Stimulated activated CD8-positive, alpha-beta memory T cell treated with anti-CD3 and anti-CD28 coated beads, Interleukin-7, amount 100 ng/mL, for 24 hours (primary cell): Measurements from ENCODE around the gene BRWD1.
"Not testable (repeated sequence)": the region's sequence is repeated elsewhere in the genome, so short reads cannot be mapped to it uniquely, and the experiment has no call there.

Experiments used
- DNase-seq: peaks from one replicate; pipeline ENCODE4 v3.0.0-alpha.2; 2020; ENCODE audit warnings: low read depth

Gene BRWD1

DNA sequence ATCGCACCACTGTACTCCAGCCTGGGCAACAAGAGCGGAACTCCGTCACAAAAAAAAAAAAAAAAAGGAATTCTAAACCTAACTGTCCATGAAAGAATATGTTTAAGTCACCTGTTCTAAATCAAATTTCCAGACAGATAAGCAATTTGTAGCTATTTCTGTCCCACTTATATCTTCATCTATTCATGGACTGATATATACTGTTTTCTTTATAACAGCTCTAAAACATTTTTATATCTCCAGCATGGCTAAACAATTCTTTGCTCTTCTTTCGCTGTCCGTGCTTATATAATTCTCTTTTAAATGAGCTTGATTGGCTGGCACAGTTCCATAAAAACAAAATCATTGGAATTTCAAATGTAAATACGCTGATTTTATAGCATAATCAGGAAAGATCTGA is 30.5 kb downstream of the BRWD1 start:
- no peak for DNase-seq

- DNase-seq: no peak
Measured at GRCh38 chr21:39281853-39282252, 31.6 kb downstream of the BRWD1 start.

DNA sequence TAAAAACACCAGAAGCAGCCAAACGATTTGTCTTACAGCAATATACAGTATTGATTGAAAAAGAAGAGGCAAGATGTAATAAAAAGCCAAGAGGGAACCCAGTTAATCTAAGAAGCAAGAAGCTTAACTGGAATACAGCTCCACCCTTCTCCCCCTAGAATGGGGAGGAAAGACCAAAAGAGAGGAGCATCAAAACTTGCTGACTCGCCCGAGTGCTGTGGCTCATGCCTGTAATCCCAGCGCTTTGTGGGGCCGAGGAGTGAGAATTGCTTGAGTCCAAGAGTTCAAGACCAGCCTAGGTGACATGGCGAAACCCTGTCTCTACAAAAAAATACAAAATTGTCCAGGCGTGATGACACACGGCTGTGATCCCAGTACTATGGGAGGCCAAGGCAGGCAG is 32.2 kb downstream of the BRWD1 start:
- DNase-seq: no peak

DNA sequence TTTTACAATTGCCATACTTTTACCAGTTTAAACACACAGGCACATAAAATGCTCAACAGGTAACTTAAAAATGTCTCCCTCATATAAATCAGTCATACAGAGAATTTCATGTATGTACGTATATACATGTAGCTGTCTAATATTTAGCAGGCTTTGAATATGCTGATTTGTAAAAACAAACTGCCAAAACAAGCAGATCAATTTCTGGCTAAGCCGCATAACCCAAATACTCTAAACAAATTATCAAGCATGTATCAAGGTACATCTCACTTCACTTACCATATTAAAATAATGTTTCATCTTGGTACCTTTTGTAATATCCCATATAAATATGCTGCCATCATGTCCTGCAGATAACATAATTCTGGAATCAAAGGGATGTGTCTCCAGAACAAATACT is 43.8 kb downstream of the BRWD1 start:
- DNase-seq: no peak

GRCh38 chr21:39265603-39266002 is 47.8 kb downstream of the BRWD1 start:
- no peak for DNase-seq

DNA sequence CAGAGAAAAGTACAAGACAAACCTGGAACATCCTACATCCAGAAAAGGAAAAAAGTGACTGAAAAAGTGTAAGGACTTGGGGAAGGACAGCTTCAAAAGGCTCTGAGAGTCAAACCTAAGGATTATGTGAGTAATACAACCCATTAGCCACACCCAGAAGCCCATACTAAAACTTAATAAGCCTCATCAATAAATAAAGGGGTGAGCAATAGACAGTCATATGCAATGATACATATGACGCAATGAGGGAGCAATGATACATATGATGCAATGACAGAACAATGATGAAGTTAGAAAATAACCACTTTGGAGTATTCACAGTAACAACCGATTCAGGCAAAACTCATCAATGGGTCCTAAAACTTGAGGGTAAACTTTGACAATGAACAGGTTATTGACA is 50.1 kb downstream of the BRWD1 start:
- DNase-seq: no peak

- DNase-seq: no peak
Measured at GRCh38 chr21:39258207-39258606, 55.2 kb downstream of the BRWD1 start.

DNA sequence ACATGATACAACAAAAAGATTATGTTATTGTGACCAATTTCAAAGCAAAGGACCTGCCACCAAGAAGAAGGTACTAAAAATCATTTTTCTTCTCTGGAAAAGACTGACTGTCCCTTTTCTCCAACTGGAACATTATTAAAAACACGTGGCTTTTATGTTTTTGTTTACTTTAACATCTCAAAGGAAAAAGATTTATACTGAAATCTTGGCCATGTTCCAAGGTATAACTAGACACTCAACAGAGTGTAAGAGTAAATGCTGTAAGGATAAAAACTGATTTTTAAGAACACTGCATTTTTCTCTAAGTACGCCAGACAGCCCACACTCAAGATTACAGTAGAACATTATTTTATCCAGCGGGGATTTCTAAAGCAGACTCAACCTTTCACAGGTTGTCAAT is 62.1 kb downstream of the BRWD1 start:
- no peak for DNase-seq

- DNase-seq: no peak
Measured at GRCh38 chr21:39238275-39238674, 75.2 kb downstream of the BRWD1 start.

DNA sequence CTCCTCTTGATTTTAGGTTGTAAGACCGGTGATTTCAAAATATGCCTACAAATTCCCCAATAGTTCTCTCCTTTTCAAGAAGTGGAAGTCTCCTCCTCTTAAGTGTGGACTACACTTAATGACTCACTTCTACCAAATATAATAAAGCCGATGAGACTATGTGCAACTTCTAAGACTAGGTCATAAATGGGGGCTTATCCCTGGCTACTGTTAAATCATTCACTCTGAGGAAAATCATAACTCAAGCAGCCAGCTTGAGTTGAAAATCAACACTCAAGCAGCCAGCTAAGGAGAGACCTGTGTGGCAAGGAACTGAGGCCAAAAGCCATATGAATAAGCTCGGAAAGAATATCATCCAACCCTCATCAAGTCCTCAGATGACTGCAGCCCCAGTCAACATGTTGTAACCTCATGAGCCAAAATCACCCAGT is 80.6 kb downstream of the BRWD1 start:
- DNase-seq: no peak

DNA sequence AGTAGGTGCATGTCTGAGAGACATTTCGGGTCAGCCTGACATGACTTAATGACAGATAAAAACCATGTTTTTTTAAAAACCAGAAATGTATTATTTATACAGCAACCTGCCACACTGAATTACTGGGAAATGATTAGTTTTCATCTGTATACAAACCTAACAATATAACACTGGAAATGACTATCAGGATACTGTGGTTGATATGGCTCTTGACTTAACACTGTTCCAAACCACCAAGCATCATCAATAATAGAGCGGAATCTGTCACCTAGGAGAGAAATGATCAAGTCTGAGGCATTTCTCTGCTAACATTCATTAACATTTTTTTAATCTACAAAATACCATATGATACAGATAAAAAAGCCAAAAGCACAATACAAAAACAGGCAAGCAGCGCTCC is 88.5 kb downstream of the BRWD1 start:
- no peak for DNase-seq

DNA sequence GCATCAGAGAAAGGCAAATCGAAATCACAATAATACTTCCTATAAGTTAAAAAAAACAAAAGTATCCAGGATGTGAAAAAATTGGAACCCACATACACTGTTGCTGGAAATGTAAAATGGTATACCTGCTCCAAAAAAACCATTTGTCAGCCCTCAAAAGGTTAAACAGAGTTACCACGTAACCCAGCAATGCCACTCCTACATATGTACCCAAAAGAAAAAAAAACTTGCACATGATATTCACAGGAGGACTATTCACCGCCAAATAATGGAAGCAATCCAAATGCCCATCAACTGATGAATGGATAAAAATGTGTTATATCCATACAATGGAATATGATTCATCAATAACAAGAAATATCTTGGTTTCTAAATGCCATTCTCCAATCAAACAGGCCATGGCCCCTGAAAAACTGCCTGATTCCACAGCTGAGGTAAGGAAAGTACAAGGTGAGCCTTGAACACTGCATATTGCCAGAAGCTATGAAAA is 91.4 kb downstream of the BRWD1 start:
- DNase-seq: no peak

- DNase-seq: no peak
Measured at GRCh38 chr21:39221282-39221996, 92.0 kb downstream of the BRWD1 start.

- not testable (repeated sequence) for DNase-seq
Measured at GRCh38 chr21:39220875-39221274, 92.6 kb downstream of the BRWD1 start.

DNA sequence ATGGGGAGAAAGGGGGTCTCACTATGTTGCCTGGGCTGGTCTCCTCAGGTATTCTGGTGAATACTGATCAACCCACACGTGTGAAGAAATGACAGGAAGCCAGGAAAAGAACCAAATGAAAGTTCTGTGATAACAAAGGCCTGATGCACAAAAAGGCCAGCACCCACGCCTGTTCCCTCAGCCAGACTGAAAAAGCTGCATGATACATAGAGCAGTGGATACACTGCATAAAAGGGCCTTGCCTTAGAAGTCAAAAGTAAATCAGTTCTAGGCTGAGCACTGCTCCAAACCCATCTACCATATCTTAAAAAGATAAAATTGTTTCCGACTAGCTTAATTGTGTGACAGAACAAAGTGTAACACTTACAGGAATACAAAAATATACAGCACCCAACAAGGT is 93.3 kb downstream of the BRWD1 start:
- DNase-seq: no peak

GRCh38 chr21:39218082-39218409 is 95.4 kb downstream of the BRWD1 start:
- no peak for DNase-seq

GRCh38 chr21:39217356-39218081 is 95.9 kb downstream of the BRWD1 start:
- no peak for DNase-seq

DNA sequence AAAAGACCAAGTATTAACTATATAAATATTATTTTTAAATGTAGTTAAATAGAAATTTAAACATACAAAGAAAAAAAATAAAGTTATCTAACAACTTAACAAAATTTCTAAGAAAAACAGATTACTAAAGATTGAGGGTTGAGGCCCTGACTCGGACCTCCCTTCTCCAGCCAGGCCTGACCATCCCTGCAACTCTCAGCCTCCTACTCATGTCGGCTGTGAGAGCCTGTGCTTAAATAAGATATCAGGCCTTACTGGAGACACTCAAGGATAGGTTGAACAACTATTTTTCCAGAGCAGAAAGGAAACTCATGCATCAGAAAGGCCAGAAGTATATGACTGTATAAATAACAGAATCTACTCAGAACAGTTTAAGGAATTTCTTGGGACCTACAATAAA is 97.1 kb downstream of the BRWD1 start:
- DNase-seq: no peak

- no peak for DNase-seq
Measured at GRCh38 chr21:39215078-39215477, 98.4 kb downstream of the BRWD1 start.

DNA sequence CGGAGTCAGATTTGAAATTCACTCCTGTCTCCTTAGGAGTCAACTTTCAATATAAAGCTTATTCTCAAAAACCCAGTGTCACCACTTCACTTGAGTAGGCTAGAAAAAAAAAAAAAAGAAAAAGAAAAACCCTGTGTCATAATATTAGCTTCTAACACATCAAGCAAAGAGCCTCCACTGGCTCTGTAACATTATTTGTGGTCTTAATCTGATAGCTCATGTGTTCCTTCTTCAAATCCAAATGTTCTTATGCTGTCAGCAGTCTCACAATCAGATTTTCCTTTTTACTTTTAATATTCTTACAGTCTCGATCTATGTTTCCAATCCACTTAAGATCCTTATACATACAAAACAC is 104.1 kb downstream of the BRWD1 start:
- DNase-seq: no peak

GRCh38 chr21:39208624-39209333 is 104.7 kb downstream of the BRWD1 start:
- no peak for DNase-seq

- no peak for DNase-seq
Measured at GRCh38 chr21:39204134-39204533, 109.3 kb downstream of the BRWD1 start.

DNA sequence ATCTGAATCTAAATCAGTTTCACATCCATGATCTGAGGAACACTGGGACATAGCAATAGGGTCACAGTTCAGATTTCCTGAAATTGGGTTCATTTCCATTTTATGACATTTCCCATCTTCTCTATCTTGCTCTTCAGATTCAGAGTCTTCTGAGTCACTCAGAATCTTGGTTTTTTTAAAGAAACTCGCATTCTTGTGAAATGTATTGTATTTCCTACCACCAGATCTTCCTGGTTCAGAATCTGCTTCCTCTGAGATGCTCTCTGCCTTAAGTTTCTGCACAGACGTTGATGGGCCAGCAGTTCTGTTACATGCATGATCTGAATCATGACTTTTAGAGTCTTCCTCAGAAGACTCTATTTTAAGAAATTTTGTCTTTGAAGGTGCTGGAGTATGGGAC is 114.6 kb downstream of the BRWD1 start:
- DNase-seq: no peak
